COR-L47 (cell line): ENCODE results near the gene ACOXL.

Experiments used
- DNase-seq: peaks from one replicate; lab custom pipeline; 2025; lab: John Stamatoyannopoulos, UW

The ACOXL gene

DNA sequence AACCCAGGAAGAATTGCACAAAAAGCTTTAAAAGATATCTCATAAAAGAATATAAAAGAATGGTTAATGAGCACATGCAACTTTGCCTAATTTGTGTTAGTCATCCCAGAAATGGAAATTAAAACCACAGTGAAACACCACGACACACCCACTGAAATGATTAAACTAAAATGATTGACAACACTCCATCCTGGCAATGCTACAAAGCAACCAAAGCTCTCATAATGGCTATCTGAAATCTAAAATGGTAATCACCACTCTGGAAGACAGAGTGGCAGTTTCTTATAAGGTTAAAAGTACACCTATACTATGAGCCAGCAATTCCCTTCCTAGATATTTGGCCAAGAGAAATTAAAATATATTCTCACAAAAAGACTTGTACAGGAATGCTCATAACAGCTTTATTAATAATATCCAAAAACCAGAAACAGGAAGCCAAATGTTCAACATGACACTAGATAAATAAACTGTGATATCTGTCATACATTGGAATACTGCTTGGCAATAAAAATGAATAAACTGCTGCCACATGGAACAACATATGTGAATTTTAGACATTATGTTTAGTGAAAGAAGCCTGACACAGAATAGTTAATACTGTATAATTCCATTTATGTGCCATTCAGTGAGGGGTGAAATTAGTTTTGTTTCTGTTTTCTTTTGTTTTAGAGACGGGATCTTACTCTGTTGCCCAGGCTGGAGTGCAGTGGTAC lies 283.1 kb downstream of the ACOXL start:
- DNase-seq, result no peak

DNA sequence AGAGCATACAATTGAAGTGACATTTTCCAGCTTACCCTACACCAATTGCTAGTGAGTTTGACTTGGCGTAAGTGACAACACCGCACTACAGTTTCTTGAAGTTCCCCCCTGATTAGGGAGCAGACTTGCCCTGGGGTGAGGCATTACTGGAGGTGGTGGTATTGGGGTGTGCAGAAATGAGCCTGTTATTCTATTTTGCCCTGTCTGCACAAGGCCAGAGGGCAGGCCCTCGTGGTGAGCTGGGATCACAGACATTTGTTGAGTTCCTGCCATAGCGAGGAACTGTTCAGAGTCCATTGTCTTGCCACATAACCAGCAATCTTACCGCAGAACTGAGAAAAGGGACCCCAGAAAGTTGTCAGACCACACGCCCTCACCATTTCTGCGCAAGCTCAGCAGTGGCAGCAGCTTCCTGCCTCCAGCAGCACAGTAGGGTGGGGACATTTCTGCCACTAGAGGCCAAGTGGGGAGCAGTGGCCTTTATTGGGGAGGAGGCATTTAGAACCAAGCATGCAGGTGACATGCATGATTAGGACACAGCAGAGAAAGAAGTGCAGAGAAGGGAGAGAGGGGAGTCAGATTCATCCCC lies 284.8 kb downstream of the ACOXL start:
- no peak for DNase-seq

DNA sequence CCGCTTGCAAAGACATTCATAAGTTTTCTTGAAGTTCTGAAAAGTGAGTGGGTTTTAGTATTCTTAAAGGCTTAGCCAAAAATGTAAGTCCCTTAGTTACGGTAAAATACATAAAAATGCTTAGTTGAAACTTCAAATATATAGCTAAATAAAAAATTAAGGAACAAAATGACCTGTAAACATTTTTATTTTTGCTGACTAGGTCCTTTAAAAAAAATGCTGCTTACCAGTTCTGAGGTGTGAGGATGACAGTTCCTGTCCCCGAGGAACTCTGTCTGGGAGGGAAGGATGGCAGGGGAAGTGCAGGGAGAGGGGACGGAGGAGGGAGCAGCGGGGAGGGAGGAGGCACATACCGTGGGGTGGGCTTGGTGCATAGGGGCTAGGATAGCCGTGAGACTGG lies 285.5 kb downstream of the ACOXL start:
- DNase-seq, result no peak

DNA sequence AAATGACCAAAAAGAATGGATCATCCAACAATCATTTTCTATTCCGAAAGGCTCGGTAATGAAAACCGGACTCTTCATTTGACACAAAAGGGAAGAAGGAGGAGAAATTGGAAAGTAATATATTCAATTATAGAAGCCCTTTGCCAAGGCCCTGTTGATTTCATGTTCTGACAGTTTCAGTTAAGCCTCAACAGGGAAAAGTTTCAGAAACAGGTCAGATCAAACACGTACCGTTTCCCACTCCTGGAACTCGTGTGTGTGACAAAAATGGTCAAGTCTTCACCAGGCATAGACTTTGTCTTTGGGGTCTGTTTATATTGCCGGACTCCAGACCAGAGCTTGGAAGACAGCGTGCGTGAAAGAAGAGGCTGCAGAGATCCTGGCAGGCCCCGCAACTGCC lies 287.0 kb downstream of the ACOXL start:
- no peak for DNase-seq

DNA sequence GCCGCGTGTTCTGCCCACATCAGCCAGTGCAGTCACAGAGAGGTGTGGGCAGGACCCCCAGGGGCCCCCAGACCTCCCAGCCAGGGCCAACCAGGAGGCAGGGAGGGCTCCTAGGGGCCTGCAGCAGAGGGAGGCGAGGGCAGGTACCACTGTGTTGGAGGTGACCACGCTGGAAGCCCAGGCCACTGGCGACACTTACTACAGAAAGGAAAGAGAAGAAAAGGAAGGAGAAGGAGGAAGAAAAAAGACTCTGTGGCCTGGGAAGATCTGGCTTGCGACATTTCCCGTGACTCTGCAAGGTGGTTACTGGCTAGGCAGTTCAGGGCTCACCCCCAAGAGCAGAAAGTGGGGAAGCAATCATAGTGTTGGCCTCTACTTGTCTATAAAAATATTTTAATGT lies 290.3 kb downstream of the ACOXL start:
- no peak for DNase-seq

DNA sequence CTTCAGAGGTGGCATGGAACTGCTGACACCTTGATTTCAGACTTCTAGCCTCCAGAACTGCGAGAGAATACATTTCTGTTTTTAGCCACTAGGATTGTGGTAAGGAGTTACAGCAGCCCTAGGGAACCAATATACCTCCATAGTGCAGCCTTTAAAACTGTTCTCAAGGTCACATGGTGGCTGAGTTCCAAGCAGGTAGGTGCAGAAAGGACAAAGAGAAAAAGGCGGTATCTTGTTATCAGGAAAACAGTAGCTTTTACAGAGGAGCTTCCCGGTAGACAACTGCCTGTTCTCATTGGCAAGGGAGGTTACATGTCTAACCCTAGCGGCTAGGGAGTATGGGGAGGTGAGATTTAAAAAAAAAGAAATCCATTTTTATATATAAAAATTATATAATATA lies 292.1 kb downstream of the ACOXL start:
- no peak for DNase-seq

DNA sequence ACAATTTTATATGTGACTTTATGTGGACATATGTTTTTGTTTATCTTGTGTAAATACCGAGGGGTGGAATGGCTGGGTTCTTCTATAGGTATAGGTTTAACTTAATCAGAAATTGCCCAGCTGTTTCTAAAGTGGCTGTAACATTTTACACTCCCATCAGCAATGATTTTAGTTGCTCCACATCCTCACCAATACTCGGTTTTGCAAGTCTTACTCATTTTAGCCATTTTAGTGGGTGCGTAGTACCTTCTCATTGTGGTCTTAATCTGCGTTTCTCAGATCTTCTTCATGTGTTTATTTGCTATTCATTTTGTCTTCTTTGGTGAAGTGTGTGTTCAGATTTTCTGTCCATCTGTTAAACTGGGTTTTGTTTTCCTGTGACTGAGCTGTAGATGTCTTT lies 292.9 kb downstream of the ACOXL start:
- no peak for DNase-seq

DNA sequence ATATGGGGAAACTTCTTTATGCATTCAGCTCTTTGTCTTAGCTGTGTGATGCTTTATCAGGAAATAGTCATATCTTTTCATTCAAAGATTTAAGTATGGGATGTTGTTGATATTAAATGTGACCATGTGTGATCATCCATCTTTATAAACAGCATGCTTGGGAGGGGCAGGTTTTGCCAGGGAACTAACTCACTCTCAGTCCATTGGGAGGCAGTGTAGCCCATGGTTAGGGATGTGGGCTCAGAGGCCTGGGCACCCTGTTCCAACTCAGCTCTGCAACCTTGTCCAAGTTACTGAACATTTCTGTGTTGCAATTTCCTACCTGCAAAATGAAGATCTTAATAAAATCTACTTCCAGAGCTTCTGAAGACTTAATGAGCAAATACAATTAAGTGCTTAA lies 296.3 kb downstream of the ACOXL start:
- DNase-seq, result no peak

DNA sequence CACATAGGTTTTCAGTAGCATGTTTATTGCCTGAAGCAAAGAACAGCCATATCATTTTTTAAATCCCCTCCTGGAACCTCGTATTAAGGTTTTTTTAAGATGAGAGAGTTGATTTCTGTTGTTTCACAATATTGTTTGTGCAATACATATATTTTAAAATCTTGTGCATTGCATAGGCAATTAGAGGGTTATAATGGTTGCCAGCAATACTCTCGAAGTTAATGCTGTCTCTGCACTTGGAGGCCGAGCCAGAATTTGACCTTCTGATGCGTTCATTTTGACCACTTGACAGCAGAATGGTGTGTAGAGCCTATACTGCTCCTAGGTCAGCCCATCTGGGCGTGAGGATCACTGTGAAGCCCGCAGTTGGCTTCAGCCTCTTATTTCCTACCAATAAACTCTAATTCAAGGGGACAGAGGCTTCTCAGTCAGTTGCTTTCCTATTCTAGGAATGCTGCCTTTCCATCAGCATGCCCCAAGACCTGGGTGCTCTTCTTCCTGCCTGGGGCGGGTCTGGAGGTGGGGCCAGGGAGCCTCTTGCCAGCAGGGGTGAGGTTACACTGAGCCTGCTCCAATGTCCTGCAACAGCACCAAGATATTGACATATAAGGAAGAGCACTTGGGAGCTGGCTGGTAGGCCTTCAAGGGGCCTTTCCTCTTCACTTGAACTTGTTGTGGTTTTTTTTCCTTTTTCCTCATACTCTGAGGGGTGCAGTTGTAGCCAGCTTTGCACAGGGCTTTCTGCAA lies 297.0 kb downstream of the ACOXL start:
- DNase-seq, result no peak

DNA sequence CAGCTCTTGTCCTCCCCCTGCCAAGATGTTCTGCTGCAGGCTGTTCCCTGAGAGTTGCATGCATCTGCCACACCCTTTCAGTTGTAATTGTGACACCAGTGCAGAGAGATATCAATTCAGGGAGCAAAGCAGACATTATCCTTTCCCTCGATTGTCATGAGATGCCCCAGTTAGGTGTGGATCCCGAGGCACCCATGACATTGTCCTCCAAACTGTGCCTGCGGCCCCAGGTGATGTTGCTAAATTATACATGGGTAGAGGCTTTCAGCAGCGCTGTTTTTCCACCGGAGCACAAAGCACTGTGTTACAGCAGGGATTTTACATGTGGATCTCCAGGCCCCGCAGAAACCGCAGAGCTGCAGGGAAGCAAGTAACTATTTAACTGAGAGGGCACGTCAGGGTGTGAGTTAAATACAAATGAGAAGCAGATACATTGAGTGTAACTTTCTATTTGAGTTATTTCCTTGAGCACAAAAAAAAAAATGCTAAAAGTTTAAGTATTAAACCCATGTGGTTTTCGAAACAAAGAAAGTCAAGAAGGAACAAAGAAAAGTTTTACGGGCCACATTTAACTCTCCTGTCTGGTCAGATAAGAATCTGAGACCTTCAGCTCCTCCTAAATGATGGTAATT lies 298.0 kb downstream of the ACOXL start:
- no peak for DNase-seq

DNA sequence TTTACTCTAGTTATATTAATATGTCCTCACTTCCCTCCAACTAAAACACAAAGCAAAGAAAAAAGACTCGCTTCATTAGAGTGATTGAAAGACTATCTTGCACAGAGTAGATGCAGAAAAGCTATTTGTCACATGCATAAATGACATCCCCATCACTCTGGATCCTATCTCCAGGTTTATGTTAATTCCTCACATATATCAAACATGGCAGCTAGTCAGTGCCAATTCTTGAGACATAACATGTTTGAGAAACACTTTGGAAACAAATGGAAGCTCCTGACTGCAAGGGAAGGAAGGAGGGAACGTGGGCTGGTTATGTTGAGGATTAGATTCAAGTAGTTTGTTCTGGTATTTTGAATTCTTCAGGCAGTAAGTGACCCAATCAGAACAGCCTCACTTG lies 298.6 kb downstream of the ACOXL start:
- DNase-seq, result no peak

DNA sequence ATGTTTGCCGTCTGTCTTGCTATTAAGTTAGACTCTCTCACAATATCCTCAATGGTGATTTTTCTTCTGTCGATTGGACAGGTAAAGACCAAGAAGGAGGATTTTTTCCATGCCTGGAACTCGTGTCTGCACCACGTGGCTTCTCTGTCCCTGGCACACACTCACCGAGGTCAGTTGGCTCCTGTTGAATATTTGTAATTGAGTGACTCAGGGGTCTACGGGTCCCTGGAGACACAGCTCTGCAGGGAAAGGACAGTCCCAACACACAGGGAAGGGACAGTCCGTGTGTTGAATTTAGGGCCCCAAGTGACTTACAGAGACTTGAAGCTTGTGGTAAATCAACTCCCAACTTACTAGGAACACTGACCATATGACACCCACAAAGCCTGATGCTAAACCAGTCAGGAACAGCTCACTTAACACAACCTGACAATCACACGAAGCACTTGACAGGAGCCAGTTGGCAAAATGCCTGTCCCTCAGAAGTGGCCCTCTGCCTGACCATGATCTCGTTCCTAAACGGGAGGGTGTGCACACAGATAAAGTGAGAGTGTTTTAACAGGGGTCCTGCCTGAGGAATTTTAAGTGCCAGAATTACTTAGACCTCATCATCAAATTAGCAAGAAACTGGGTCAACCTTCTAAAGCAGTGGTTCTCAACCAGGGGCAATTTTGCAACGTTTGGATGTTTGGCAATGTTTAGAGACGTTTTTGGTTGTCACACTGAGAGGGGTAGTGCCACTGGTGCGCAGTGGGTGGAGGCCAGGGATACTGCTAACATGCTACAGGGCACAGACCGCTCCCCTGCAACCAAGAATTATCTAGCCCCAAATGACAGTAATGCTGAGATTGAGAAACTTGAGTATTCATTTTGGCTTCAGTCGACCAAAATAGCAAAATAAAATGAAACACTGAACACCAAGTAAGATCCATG lies 299.4 kb downstream of the ACOXL start:
- no peak for DNase-seq

DNA sequence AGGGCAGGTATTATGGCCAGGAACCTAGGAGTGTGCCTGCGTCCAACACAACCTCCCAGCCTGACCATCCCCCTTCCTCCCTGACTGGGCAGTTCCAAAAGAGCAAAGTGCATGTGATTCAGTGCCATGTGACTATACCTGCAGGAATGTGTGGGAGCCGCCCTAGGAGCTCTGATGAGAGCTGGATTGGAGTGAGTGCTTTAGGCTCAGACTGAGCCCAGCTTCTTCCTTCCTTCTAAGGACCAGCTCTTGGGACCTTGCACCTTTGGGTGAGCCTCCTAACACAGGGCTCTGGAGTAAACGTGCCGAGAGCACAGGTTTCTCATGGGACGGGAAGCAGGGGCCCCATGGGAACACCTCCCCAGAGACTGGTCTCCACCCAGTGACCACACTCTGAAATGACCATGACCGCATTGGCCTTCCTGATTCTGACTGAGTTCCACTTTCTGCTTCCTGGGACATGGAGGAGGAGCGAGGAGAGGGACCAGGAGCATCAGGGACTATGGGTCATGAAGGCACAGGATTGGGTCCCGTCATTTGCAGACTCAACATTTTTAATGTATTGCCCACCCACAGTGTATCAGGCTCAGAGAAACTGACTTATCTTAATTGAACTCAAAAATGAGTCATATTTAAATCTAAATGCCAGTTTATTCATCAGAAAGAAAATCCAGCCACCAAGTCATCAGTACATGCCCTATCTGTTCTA lies 300.5 kb downstream of the ACOXL start:
- DNase-seq, result no peak

DNA sequence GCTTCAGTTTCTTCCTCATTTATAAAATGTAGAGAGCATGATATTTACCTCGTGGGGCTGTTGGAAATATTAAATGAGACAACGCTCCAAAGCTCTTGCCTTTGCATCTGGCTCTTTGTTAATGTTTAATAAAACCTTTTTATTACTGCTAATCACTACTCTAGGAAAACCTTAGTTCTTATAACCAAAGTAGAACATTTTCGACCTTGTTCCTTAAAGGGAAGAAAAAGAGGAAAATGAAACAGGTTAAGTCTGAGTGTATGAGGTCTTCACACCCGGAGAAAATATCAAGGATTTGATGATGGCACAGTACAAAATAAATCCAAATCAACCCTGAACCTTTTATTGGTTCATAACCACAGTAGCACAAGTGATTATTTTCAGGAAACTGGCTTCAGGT lies 301.8 kb downstream of the ACOXL start:
- no peak for DNase-seq

DNA sequence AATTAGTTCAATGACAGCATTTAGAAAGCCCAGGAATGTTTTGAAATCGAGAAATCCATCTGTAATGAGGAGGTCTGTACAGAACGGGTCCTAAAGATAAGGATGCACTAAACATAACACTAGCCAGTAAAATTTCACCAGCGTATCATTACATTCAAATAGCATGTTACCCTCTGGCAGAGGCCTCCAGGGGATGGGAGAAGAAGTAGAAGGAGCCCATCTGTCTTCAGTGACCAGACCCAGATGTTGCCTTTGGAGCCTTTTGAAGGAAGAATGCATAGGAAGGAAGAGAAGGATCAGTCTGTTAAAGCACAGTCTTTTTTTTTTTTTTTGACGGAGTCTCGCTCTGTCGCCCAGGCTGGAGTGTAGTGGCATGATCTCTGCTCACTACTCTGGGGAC lies 302.2 kb downstream of the ACOXL start:
- no peak for DNase-seq

DNA sequence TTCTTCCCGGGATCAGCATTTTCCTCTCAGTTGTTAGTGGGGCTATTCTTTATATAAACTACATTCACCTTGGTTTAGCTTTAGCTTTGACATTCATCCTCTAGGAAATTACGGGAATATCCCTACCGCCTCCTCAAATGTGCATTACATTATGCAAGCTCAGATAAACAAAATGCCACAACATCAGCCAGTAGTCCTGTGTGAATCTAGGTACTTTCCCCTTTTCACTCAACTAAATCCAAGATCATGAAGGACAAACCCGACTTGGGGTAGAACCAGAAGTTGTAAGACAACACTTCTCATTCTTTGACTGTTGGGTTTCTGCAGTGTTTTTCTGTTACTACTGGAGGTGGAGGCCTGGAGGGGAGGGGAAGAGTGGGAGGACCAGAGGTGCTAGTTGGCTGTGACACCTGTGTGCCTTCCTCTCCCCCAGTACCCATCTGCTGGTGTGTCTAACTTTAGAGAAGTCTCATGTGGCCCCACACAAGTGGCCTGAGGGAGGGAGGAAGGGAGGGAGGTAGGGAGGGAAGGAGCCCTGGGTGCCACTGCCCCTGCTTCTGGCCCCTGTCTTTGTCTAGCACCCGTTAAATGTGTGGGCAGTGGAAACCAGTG lies 303.6 kb downstream of the ACOXL start:
- no peak for DNase-seq

DNA sequence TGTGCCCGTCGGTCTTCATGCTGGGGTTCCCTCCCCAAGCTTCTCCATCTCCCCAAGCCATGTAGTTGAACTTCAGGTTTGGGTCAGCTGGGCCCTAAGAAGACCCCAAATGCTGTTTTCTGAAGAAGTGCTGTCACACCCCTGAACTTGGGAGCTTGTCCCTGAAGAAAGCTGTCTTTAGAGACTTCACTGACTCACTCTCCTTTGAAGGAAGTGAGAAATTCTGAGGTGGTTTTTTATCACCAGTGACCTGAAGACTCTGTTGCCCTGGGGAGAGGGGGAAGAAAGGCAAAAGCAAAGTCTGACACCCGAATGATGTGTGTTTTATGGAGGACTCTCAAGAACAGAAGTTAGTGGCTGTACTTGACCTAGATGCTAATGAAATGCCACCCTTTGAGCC lies 304.8 kb downstream of the ACOXL start:
- DNase-seq, result no peak

DNA sequence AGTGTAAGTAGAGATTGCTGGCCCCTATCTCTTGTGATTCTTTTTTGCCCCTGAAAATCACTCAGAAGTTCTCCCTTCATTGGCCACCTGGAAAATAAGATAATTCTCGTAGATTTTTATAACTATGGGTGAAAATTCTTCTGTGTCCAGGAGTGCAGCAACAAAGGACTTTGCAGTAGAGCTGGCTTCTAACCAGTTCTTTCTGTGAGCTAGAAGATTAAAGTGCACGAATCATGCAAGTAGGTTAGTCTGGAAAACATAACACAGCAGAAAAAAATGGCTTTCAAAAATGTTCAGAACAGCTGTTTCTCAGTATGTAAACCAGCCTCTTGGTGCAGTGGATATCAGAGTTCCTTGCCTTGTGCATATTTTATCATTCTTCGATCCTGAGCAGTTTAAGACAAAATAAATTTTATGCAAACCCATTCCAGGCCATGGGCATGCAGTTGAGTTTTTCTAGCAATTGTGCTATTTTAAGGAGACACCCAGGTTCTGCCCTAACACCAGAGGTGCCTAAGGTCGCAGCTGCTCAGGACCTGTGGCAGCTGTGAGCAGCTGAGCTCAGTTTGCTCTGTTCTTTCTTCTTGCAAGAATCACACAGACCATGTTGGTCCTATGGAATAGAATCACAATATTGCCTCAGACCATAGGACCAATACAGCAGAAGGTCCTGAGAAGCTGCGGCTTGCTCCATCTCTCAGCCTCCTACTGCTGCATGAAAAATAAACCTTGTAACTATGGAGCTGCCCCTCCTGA lies 307.4 kb downstream of the ACOXL start:
- no peak for DNase-seq

DNA sequence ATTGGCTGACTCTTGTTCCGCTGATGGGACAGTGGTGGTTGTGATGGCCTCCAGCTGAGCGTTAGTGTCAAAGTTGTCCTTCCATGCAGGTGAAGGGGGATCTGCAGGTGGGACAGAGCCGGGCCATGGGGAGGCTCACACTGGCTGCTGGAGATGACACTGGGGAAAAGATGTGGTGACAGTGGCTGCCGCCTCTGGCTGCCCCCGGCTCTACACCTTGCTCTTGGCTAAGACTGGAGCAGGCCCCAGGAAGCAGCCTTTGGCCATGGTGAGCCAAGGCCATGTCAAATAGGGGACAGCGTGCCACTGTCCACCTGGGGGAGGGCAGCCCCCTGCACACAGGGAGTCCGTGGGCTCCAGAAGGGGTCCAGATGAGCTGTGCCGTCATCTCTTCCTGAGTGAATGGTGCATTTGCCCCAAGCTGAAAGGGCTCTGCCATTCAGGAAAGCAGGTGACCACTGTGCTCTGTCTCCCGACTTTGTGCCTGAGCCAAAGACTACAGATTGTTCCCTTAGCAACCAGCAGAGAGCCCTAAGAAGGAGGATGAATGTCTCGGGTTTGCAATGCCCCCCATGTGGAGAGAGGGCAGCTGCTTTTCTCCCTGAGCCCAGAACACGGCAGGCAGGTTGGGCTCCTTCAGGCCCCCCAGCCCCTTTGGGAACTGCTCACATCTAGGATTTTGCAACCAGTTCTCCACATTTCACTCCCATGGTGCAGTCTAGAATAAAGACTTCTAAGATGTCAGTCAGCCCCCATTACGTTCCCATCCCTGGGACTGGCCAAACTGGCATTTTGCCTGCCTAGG lies 309.2 kb downstream of the ACOXL start:
- DNase-seq, result no peak
